Cardiac fibroblast (primary cell): ENCODE measurements around the gene MN1.

Source experiments
- DNase-seq, 2 donors: peaks; one replicate each; pipeline versions ENCODE4 v3.0.0 to v3.0.0-alpha.2; 2010; ENCODE audit warnings: low read depth in 2 of 2
- H3K4me3 ChIP-seq, 2 donors: replicated peaks in 1 of 2; 1 replicate in 1 of 2; 2 replicates in 1 of 2; pipeline ENCODE4 v1.5.1; 2011; ENCODE audit warnings: low read depth in 2 of 2, low read length in 2 of 2, mild to moderate bottlenecking in 2 of 2, moderate library complexity in 1 of 2
- TF ChIP-seq, protein P1 (sequence below): IDR thresholded peaks from one replicate; pipeline ENCODE4 v1.5.1; 2011; ENCODE audit warnings: low read depth, mild to moderate bottlenecking, low read length, inconsistent platforms

MN1 gene

DNA sequence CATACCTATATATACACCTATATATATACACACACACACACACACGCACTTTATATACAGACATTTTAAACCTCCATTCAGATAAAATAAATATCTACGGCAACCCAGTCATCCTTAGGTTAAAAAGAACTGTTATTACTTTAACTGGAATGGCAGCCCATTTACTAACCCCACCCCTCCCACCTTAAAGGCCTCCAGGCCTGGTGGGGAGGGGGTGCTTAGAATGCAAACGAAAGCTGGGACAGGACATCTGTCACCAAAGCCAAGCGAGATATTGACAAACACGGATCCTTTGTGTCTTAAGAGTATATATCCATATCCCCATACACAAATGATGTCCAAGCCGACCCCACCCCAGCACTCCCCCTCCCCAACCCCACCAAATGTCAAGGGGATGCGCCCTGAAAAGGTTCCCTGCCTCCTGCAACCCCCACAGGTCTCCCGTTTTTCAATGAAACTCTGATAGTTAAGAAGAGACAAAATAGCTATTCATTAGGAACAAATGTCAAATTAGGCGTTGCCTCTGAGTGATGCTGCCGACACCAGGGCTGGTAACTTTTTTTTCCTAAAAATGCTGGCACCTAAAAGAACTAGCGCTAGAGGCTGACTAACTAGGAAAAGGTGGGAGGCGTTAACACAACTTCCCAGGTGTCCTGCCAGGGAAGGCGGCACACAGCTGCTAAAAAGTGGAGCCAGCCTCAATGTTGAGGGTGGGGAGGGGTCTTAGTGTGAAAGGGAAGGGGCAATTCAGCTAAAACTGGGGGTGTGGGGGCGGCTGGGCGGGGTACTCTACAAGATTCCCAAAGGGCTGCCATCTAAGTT lies 5.6 kb downstream of the MN1 start:
- TF ChIP-seq, protein P1, sequence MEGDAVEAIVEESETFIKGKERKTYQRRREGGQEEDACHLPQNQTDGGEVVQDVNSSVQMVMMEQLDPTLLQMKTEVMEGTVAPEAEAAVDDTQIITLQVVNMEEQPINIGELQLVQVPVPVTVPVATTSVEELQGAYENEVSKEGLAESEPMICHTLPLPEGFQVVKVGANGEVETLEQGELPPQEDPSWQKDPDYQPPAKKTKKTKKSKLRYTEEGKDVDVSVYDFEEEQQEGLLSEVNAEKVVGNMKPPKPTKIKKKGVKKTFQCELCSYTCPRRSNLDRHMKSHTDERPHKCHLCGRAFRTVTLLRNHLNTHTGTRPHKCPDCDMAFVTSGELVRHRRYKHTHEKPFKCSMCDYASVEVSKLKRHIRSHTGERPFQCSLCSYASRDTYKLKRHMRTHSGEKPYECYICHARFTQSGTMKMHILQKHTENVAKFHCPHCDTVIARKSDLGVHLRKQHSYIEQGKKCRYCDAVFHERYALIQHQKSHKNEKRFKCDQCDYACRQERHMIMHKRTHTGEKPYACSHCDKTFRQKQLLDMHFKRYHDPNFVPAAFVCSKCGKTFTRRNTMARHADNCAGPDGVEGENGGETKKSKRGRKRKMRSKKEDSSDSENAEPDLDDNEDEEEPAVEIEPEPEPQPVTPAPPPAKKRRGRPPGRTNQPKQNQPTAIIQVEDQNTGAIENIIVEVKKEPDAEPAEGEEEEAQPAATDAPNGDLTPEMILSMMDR, result no peak
- peak overlapping the region; percentile 33 to 85 for H3K4me3 ChIP-seq
- DNase-seq, result no peak

DNA sequence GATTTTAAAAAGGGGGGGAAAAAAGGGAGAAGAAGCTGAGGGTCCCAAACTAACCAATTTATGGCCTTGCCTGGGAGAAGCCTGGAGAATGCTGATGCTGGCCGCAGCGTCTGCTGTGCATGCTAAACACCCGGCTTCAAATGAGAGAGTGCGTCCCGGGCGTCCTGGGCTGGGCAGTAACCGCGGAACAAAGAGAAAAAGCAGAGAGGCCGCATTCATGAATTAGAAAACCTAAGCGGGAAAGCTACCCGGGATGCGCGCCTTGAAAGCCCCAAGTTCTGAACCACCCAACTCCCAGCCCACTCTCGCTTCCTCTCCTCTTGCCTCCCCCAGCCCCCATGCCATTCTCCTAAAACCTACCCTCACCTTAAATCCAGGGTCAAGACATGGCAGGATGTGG lies 6.5 kb downstream of the MN1 start:
- H3K4me3 ChIP-seq, result peak overlapping the region; percentile 32 to 85
- TF ChIP-seq, protein P1, result no peak
- no peak for DNase-seq

DNA sequence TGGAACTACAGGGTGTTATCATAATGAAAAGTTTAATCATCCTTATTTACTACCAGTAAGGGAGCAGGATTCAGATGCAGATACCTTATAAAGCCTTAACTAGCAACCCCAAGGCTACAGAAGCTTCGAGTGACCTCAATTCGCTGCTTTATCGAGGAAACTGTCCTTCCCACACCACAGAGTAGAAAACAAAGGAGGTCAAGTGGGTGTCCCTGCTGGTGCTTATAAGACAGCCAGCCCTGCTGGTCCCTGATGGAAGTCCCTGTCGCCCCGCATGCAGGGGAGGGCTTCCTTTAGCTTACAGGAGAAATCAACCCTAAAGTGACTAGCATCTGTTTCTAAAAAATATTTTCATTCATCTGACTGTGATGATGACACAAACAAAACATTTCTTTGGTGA lies 7.3 kb downstream of the MN1 start:
- no peak for DNase-seq
- TF ChIP-seq, protein P1, result peak; percentile 3
- peak overlapping the region in 1 of 2 donors; percentile 85 for H3K4me3 ChIP-seq

DNA sequence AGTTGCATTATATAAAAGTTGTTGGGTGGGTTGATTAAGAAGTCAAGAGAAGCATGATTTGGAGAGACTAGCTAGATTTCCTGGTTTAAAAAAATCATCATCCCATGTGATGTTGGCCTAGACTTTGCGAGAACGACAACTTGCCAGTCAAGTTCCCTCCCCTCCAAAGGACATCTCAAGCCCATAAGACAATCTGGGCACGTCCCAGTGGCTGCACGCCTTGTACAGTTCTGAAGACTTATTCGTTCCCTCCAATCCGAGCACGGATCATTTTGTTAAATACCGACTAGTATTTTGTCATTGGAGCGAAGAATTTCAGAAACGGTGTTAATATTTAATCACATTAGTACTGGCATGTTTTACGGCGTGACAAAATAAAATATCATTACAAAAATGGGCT lies 8.0 kb downstream of the MN1 start:
- no peak for DNase-seq
- no peak overlapping the region for H3K4me3 ChIP-seq
- TF ChIP-seq, protein P1, result no peak

DNA sequence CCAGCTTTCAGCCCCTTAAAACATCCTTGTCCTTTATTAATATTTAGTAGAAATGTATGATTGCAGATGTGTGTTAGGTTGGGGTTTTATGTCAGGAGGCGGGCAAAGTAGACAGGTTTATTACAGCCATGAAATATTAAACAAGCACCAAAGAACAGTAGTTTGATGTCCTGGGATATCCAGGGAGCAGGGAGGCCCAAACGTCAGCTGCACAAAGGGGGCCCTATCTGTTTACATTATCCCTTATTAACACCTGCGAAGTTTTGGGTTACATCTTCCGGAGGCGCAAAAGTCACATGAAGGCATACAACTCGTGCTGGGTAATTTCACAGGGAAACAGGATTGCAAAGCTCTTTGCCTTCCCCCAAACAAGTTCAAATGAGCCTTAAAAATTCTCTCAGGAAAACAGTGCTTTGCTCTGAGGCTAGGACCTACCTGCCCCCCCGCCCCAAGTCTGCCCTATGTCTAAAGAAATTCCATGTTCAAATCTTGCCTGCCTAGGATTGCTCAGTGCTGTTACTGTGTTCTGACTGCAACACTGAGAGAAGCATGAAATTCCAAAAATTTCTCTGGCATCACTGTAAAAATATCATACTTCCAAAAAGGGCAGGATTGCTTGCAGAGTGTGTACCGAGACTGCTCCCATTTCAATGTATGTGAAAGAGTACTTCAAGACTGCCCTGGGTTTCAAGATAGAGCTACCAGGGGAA lies 8.9 kb downstream of the MN1 start:
- H3K4me3 ChIP-seq, result no peak overlapping the region
- TF ChIP-seq, protein P1, result no peak
- DNase-seq, result no peak

DNA sequence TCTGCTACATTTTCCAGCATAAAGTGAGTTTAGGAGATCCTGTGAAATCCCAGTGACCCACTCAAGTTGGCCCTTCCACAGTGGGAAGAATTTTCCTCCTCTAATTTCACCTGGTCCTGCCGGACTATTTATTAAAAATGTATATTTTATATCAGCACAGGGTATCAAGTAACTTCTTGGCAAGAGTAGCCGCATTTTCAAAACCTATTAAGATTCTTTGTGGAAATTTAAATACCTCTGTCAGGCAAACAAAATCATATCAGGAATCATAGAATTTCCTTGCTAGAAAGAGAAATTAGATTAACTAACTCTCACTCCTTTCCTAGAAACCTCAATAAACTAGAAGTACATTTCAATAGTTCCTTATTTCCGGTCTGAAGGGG lies 9.7 kb downstream of the MN1 start:
- TF ChIP-seq, protein P1, result no peak
- no peak for DNase-seq

More for the DNA sequence above, 9.7 kb downstream of the MN1 start:
- H3K4me3 ChIP-seq, result no peak overlapping the region
